B cell (primary cell): ENCODE data around the gene SLC7A1. TPM values are rescaled to one million over a fixed set of nuclear protein-coding genes. Genes with fewer than 3 reads are reported as not detected.

Experiments
- ATAC-seq: fragments of 200-7000 bp; cut with Tn5 transposase; one replicate; pipeline ENCODE4 v1.10.0; 2021; ENCODE audit warnings: low read depth, mild to moderate bottlenecking, moderate number of reproducible peaks, moderate library complexity
- CTCF ChIA-PET: fragments of 350-600 bp; sonication (Branson Sonifier 250); formaldehyde crosslinking; loops from one replicate; lab custom pipeline; 2021; ENCODE audit warnings: antibody characterized with exemption, inconsistent platforms; lab: Charles Lee
- POLR2A ChIA-PET: fragments of 350-600 bp; sonication (Branson Sonifier 250); formaldehyde crosslinking; loops from one replicate; lab custom pipeline; 2021; ENCODE audit warnings: antibody characterized with exemption; lab: Charles Lee
- DNase-seq: peaks from one replicate; pipeline ENCODE4 v3.0.0; 2013
- H2AFZ ChIP-seq: 2 replicates; pipeline ENCODE4 v1.6.1; 2012; ENCODE audit warnings: mild to moderate bottlenecking, low read depth, low read length; ENCODE audit not compliant: insufficient read depth, poor library complexity, severe bottlenecking
- H3K27ac ChIP-seq, 2 donors: 1 replicate in 1 of 2; 2 replicates in 1 of 2; pipeline ENCODE4 v1.5.1; 2012 to 2013; ENCODE audit warnings: low read length in 2 of 2, mild to moderate bottlenecking in 2 of 2, moderate library complexity in 1 of 2
- H3K27me3 ChIP-seq, 4 experiments: fragments of 200-600 bp in 1 of 4; sonication (generic) in 1 of 4; replicated peaks in 1 of 4; 1 replicate in 2 of 4; 2 replicates in 2 of 4; pipeline versions ENCODE4 v1.6.1 to v1.7.0; 2013 to 2016; ENCODE audit warnings: low read length in 3 of 4, mild to moderate bottlenecking in 2 of 4, mixed read lengths in 1 of 4, moderate library complexity in 1 of 4; ENCODE audit not compliant: insufficient read depth in 4 of 4, control insufficient read depth in 3 of 4; ENCODE audit errors: control extremely low read depth in 1 of 4
- H3K36me3 ChIP-seq, 2 experiments: replicated peaks in 1 of 2; 1 replicate in 1 of 2; 2 replicates in 1 of 2; pipeline versions ENCODE4 v1.6.1 to v1.7.1; 2013; ENCODE audit warnings: low read length in 1 of 2; ENCODE audit not compliant: insufficient read depth in 2 of 2, control insufficient read depth in 1 of 2; ENCODE audit errors: control extremely low read depth in 1 of 2, extremely low read depth in 1 of 2
- H3K4me1 ChIP-seq, 2 donors: fragments of 200-600 bp in 1 of 2; sonication (generic) in 1 of 2; 1 replicate in 1 of 2; 2 replicates in 1 of 2; pipeline versions ENCODE4 v1.5.1 to v1.6.1; 2013 to 2017; ENCODE audit warnings: low read length in 2 of 2; ENCODE audit not compliant: control insufficient read depth in 2 of 2, insufficient read depth in 2 of 2
- H3K4me2 ChIP-seq: replicated peaks from 2 replicates; pipeline ENCODE3; 2012; ENCODE audit warnings: mild to moderate bottlenecking, low read depth, low read length; ENCODE audit not compliant: poor library complexity, severe bottlenecking
- H3K4me3 ChIP-seq, 5 experiments: fragments of 200-600 bp in 1 of 5; sonication (generic) in 1 of 5; 1 replicate in 3 of 5; 2 replicates in 2 of 5; pipeline versions ENCODE4 v1.5.1 to v1.7.0; 2011 to 2016; ENCODE audit warnings: low read length in 4 of 5, mild to moderate bottlenecking in 4 of 5, low read depth in 2 of 5, control low read depth in 1 of 5, moderate library complexity in 1 of 5; ENCODE audit not compliant: insufficient read depth in 1 of 5; ENCODE audit errors: control extremely low read depth in 1 of 5, extremely low read depth in 1 of 5
- H3K79me2 ChIP-seq: fragments of 200-600 bp; sonication (generic); one replicate; pipeline ENCODE4 v1.6.0; 2016; ENCODE audit warnings: low read length; ENCODE audit not compliant: control insufficient read depth, insufficient read depth
- H3K9ac ChIP-seq: fragments of 200-600 bp; sonication (generic); 2 replicates; pipeline ENCODE4 v1.6.1; 2017; ENCODE audit warnings: mild to moderate bottlenecking, low read length, moderate library complexity
- H3K9me3 ChIP-seq, 3 donors: one replicate each; pipeline versions ENCODE4 v1.6.1 to v1.7.1; 2013; ENCODE audit warnings: low read length in 2 of 3; ENCODE audit not compliant: control insufficient read depth in 2 of 3, insufficient read depth in 1 of 3; ENCODE audit errors: control extremely low read depth in 1 of 3
- H4K20me1 ChIP-seq: 2 replicates; pipeline ENCODE4 v1.6.0; 2012; ENCODE audit warnings: mild to moderate bottlenecking, low read length; ENCODE audit not compliant: insufficient read depth, control insufficient read depth, poor library complexity, severe bottlenecking
- H3K27ac Mint-ChIP-seq: one replicate; pipeline ENCODE4 v1.8.0; 2021; ENCODE audit warnings: mixed read lengths
- H3K27me3 Mint-ChIP-seq: one replicate; pipeline ENCODE4 v1.8.0; 2021; ENCODE audit warnings: mixed read lengths
- H3K4me1 Mint-ChIP-seq: one replicate; pipeline ENCODE4 v1.8.0; 2021; ENCODE audit warnings: mixed read lengths
- H3K4me3 Mint-ChIP-seq: one replicate; pipeline ENCODE4 v1.8.0; 2021; ENCODE audit warnings: mixed read lengths
- H3K9me3 Mint-ChIP-seq: one replicate; pipeline ENCODE4 v1.8.0; 2022; ENCODE audit warnings: mixed read lengths; ENCODE audit not compliant: insufficient read depth
- EZH2 ChIP-seq: IDR thresholded peaks from 2 replicates; pipeline ENCODE4 v1.6.1; 2012; ENCODE audit warnings: borderline replicate concordance, low read depth, mild to moderate bottlenecking, moderate library complexity, low read length; ENCODE audit not compliant: insufficient read depth, poor library complexity, severe bottlenecking
- WGBS: methylation state at CpG from one replicate; pipeline ENCODE4 v1.1.5; 2013; ENCODE audit warnings: missing lambda C conversion rate; ENCODE audit not compliant: insufficient coverage; 5-methylcytosine and 5-hydroxymethylcytosine counted together
- intact Hi-C: fragments of 100-400 bp; cut with micrococcal nuclease; formaldehyde crosslinking; loops from one replicate; pipeline ENCODE4 v1.10.0; 2022
- polyA plus RNA-seq: library from polyadenylated mRNA; depleted of rRNA; stranded (reverse); fragments of >200 nt; gene quantifications from 2 replicates; pipeline ENCODE4 v1.2.3, GENCODE V29; 2012
- total RNA-seq, 2 donors: library from RNA; stranded (reverse); fragments of 120-200 nt in 1 of 2; gene quantifications; 1 replicate in 1 of 2; 2 replicates in 1 of 2; pipeline versions ENCODE4 v1.2.3 to v1.2.4, GENCODE V29; 2013 to 2022
- TF ChIP-seq, protein P1 (sequence below): fragments of 200-600 bp; IDR thresholded peaks from one replicate; pipeline ENCODE4 v1.8.0; 2022; ENCODE audit warnings: antibody characterized with exemption, mild to moderate bottlenecking

SLC7A1 gene
- total and polyA plus RNA-seq, 2 donors (not counting 1 experiment from before 2014, with no cell fraction given), result 3.3 to 23.1 TPM

DNA sequence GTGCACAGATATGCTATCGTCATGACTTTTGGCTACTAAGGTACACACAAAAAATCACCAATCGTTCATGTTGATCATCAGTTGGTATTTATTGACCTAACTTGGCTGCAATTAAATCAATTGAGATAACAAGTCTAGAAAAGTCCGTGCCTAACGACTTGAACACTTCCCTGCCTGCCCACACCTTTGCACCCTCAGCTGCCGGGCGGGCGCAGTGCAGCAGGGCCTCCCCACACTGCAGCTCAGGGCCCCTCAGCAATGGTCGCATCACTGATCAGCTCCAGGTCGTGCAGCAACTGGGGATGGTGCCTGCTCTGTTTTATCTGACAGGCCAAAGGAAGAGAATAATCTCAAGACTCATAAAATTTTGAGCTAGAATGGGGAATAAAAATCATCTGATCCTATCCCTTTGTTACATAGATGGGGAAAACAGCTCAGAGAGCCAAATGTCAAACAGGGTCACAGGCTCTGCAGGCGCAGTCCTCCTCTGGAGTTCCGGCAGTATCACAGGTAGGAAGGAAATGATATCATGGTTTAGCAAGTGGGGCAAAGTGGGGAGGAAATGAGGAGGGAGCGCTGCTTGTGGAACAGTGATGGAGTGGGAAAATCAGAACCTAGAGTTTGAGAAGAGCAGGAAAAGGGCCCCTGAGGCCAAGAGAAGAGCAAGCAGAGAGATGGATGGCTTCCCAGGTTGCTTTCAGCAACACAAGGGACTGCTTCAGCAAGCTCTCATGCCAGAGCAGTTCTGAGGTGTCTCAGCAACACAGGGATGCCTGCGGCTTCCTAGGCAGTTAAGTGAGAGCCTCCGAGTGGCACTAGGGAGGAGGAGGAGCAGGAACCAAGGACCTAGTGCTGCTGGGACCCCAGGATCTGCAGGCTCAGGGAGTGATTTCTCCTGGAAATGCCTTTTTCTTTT lies 57.5 kb downstream of the SLC7A1 start:
- H3K4me1 Mint-ChIP-seq, result peaks cover 9% of the 10 kb centered on the region
- no peak for DNase-seq
- H3K4me3 Mint-ChIP-seq, result no peak overlapping the region
- WGBS, result 97% methylated on average over 13 of the region's 14 CpGs
- ChIA-PET POLR2A (no interaction called here), CTCF (interaction anchor here (2.1 kb wide), 1 partner anchor 30 kb away, joined by 8 read pairs; no protein-coding TSS in a partner anchor)
- Histone ChIP-seq H3K4me2 (no peak overlapping the region), H3K4me3 (no peak overlapping the region), H3K4me1 (no peaks in the 10 kb centered on the region), H3K9me3 (no peaks in the 10 kb centered on the region), H3K27me3 (no peaks in the 10 kb centered on the region), H2AFZ (no peak overlapping the region), H3K36me3 (peaks cover 0 to 2% of the 10 kb centered on the region in 2 experiments), H4K20me1 (no peaks in the 10 kb centered on the region), H3K9ac (no peak overlapping the region), H3K79me2 (peaks cover 17% of the 10 kb centered on the region), H3K27ac (no peak overlapping the region)
- H3K27ac Mint-ChIP-seq, result no peak overlapping the region
- no peaks in the 10 kb centered on the region for H3K9me3 Mint-ChIP-seq
- intact Hi-C loops, result no loop called here
- TF ChIP-seq EZH2, result no peak
- TF ChIP-seq, protein P1, sequence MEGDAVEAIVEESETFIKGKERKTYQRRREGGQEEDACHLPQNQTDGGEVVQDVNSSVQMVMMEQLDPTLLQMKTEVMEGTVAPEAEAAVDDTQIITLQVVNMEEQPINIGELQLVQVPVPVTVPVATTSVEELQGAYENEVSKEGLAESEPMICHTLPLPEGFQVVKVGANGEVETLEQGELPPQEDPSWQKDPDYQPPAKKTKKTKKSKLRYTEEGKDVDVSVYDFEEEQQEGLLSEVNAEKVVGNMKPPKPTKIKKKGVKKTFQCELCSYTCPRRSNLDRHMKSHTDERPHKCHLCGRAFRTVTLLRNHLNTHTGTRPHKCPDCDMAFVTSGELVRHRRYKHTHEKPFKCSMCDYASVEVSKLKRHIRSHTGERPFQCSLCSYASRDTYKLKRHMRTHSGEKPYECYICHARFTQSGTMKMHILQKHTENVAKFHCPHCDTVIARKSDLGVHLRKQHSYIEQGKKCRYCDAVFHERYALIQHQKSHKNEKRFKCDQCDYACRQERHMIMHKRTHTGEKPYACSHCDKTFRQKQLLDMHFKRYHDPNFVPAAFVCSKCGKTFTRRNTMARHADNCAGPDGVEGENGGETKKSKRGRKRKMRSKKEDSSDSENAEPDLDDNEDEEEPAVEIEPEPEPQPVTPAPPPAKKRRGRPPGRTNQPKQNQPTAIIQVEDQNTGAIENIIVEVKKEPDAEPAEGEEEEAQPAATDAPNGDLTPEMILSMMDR, result no peak
- ATAC-seq, result no peak
- H3K27me3 Mint-ChIP-seq, result no peaks in the 10 kb centered on the region

DNA sequence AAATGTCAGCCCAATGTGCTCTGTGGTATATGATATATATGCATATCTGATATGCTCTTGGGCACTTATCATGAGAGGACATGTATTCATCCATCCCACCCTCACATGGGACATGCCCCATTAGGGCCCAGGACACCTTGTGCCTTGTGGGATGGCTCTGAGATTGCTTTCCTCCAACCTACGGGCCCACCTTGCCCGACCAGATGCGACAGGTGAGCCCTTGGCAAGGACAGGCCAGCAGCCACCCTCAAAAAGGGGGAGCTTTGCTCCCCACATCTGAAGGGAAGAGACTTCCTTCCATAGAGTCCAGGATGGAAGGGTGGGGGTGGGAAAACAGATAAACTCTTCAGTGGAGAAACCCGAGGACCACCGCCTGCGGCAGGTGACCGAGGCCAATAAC lies 58.6 kb downstream of the SLC7A1 start:
- no peaks in the 10 kb centered on the region for H3K27me3 ChIP-seq
- intact Hi-C loops, result no loop called here
- no peaks in the 10 kb centered on the region for H3K9me3 ChIP-seq
- POLR2A ChIA-PET, result no interaction called here
- no peak for ATAC-seq
- peaks cover 10% of the 10 kb centered on the region for H3K79me2 ChIP-seq
- no peaks in the 10 kb centered on the region for H4K20me1 ChIP-seq
- Mint-ChIP-seq H3K27me3 (no peaks in the 10 kb centered on the region), H3K27ac (no peak overlapping the region), H3K4me3 (no peak overlapping the region), H3K9me3 (no peaks in the 10 kb centered on the region), H3K4me1 (peaks cover 9% of the 10 kb centered on the region)
- no peaks in the 10 kb centered on the region for H3K4me1 ChIP-seq
- no peak overlapping the region for H2AFZ ChIP-seq
- no peak for DNase-seq
- H3K4me2 ChIP-seq, result no peak overlapping the region
- H3K36me3 ChIP-seq, result peaks cover 0 to 13% of the 10 kb centered on the region in 2 experiments
- no peak for TF ChIP-seq EZH2
- TF ChIP-seq, protein P1, result no peak
- CTCF ChIA-PET, result interaction anchor here (2.1 kb wide), 1 partner anchor 29 kb away, joined by 8 read pairs; no protein-coding TSS in a partner anchor
- H3K4me3 ChIP-seq, result no peak overlapping the region
- H3K9ac ChIP-seq, result no peak overlapping the region
- H3K27ac ChIP-seq, result no peak overlapping the region
- WGBS, result 100% methylated on average over 1 of the region's 7 CpGs
